ENCODE results near the gene DIS3L2. TPM values are rescaled to one million over a fixed set of nuclear protein-coding genes. Genes with fewer than 3 reads are reported as not detected.
"Not testable (repeated sequence)": the region's sequence is repeated elsewhere in the genome, so short reads cannot be mapped to it uniquely, and the experiment has no call there.

Gene DIS3L2
- polyA plus RNA-seq, 4 donors: 31.2 to 37.7 (median 34.6) TPM

DNA sequence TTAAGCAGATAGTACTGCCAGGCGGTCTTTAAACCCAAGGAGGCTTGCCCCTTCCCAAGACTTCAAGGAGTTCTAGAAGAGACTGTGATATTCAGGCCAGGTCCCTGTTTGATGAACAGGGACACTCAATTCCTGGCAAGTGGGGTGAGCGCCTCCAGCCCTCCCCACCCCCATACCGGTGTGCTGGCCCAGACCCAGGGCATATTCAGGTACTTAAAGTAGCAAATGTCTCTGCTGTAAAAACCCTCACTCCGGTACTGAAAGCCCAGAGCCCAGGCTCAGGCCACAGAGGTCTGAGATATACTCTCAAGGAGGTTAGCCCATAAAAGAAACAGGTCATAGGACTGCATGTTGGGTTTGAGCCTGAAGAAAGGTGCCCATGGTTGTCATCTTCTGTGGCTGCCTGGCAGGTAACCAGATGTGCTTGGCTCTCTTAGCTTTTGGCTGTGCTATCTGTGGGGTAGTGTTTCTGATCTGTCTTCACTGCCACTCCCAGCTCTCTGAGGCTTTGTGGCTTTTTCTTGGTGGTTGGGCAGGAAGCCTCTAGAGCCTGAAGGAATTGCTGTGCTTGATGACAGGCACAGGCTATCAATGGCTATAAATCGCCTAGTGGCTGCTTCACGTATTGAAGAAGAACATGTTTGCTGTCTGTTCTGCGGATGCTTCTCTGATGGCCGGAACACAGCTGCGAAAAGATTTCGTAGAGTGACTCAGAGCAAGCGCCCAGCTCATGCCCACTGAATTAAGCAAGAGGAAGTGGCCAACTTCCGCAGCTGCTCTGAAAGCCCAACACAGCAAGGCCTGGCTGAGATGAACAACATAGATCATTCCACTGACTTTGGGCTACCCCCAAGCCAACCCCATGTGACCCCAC, 353.8 kb downstream of the DIS3L2 start:
- no peak for DNase-seq (ENCODE audit: low read depth in 4 of 4, low spot score in 3 of 4)

DNA sequence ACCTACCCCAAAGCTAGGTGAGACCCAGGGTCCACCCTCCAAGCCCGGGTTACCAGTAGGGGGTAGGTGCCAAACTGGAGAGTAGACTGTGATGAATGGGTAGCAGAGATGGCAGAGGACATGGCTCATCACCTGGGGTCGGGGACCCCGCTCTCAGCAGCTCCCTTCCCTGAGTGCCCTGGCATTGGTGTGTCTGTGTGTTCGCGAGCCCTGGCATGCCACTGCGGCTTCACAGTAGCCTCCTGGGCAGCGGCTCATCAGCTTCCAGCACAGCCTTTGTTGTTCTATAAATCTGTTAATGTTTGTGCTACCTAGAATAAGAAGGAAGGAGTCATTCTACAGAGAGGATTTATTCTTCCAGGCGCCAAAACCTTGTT, 354.4 kb downstream of the DIS3L2 start:
- DNase-seq (ENCODE audit: low read depth in 4 of 4, low spot score in 3 of 4): no peak

DNA sequence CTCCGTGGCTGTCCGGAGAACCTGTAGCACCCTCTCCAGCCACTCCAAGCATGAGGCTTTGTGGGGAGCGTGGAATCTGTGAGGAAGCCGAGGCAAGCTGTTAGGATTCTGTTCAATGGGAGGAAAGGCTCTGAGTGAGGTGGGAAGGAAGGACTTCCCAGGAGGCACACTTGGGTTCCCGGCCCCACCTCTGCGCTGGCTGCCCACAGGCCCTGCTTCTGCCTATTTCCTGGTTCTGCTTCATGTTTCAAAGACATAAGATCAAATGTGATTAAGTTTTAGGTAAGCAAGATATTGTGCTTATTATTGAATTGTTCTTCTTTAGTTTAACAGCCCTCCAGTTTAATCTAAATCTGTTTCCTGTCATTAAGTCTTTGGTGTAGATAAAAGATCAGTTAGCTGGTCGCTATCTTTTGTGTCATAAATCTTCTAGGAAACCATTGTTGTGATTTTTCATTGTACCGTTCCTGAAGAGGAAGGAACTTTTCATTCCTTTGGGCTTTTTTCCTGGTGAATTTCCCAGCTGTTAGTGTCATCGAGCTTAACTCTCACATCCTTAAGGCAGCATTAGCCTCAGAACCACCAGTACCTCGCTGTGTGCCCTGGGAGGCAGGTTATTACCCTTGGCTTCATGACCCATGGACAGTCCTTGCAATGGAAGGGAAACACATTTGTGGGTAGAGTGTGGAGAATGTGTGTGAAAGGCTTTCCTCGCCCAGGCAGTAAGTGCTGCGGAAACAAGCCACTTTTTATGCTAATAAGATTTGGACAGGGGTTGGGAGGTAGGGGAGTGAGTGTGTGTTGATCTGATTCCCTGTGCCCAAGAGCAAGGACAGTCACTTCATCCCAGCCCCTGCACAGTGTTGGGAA, 355.2 kb downstream of the DIS3L2 start:
- no peak for DNase-seq (ENCODE audit: low read depth in 4 of 4, low spot score in 3 of 4)

DNA sequence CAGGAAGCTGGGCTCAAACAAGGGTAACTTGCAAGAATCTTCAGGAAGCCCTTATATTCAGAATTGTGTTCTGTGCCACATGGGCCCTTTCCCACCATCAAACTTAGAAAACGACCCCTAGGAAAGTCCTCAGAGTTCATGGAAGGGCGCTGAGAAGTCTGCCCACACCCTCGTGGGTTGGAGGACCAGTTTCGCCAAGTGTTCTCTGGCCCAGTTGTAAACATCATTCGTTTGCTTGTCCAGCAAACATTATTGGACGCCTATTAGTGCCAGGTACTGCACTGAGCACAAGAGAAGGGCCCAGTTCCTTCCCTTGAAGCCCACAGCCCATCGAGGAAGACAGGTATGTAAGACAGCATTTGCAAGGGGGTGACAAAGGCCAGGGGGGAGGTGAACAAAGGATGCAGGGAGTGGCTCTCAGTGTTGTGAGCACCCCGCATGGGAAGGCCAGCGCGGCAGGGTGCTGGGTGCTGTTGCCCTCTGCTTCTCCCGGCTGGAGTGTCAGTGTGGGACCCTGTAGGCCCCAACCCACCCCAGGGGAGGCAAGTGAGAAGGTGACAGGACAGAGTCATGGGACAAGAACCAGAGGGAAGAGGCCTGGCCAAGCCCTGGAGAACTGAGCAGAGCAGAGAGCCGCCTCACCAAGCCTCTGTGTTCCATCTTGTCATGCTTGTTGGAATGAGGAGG, 356.8 kb downstream of the DIS3L2 start:
- no peak for DNase-seq (ENCODE audit: low read depth in 4 of 4, low spot score in 3 of 4)

DNA sequence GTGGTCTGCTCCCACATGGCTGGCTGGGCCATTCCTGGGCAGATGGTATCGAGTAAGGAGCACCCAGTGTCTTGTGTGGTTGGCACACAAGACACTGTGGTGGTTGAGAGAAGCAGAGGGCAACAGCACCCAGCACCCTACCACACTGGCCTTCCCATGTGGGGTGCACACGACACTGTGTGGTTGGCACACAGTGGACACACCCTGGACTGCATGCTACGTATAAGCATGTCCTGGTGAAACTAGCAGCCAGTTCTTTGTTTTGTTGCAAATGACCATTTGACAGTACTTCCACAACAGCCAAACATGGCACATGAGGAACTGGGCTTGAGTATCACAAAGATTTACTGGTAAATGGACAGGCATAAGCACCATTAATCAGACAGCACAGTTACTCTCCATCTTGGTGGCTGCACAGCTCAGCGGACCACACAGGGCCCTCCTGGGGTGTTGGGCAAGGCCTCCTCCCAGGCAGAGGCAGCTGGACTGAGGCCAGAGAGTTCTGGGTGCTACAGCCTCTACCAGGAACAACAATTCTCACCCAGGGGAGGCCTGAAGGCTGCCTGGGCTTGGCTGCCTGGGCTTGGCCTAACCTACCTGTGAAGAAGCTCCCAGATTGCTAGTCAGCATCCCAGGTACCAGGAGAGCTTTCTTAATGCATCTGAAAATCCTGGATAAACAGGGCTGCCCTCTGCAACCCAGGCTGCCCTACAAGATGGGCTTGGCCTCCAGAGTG, 357.7 kb downstream of the DIS3L2 start:
- no peak for DNase-seq (ENCODE audit: low read depth in 4 of 4, low spot score in 3 of 4)

DNA sequence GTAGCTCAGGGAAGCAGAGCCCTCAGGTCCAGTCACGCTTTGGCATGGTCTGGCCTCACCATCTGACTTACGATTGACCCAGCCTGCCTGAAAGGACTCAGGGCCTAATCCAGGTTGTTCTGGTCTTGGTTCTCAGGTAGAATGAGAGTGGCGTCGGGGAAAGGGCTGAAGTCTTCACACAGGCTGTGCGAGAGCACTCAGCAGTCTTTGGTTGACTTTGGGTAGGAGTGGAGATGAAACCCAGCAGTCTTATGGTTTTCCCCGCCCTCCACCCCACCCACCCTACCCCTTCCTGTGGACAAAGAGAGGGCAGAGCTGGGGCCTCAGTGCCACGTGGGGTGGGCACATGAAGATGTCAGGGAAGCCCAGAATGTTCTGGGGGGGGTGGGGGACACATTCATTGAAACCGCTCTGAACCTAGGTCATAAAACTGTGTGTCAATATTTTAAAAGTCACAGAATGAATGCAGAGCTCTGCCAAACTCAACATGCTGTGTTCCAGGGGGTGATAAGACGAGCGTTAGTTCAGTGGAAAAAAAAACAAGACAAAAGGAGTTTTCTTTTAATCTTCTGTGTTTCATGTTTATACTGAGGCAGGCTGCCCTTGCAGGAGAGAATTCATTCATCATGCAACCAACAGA, 358.4 kb downstream of the DIS3L2 start:
- DNase-seq (ENCODE audit: low read depth in 4 of 4, low spot score in 3 of 4): no peak

DNA sequence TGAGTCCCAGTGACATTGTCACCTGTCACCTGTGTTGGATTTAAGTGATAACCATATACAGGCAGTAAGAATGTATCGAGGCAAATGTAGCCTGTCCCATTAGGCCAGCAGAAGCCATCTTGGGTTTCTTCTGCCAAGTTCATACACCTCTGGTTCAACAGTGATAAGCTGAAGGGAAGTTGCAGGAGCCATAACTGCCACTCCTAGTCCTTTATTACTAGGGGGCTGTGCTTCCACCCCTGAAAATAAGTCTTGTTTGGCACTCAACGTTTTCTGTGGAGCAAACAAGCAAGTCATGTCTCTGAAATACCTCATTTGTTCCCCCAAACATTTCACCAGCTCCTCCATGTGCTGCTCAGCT, 358.9 kb downstream of the DIS3L2 start:
- DNase-seq (ENCODE audit: low read depth in 4 of 4, low spot score in 3 of 4): no peak

DNA sequence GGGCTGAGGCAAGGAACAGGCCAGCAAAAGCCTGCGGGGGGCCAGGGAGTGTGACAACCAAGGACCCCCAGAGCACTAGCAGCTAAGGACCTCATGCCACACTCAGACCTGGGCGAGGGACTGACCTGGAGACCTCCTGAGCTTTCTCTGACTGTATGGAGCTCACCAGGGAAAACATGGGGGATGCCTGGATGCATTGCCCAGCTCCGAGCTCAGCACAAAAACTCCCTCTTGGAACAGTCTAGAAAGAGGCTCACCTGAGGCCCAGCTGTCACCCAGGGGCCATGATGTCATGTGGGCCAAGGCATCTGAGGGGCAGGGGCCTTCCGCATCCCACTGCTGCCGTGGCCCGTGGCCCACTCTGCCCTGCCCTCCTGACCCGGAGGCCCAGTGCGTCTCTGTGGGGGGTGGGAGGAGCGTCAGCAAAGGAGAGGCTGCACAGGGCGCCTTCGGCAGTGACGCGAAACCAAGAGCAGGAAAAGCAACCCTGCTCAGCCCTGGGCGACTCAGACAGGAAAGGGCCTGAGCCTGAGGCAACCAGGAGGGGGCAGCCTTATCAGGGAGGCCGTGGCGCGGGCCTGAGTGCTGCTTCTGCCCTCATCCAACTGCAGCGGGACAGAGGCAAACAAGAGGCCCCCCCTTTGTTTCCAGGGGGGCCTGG, 359.8 kb downstream of the DIS3L2 start:
- no peak for DNase-seq (ENCODE audit: low read depth in 4 of 4, low spot score in 3 of 4)

DNA sequence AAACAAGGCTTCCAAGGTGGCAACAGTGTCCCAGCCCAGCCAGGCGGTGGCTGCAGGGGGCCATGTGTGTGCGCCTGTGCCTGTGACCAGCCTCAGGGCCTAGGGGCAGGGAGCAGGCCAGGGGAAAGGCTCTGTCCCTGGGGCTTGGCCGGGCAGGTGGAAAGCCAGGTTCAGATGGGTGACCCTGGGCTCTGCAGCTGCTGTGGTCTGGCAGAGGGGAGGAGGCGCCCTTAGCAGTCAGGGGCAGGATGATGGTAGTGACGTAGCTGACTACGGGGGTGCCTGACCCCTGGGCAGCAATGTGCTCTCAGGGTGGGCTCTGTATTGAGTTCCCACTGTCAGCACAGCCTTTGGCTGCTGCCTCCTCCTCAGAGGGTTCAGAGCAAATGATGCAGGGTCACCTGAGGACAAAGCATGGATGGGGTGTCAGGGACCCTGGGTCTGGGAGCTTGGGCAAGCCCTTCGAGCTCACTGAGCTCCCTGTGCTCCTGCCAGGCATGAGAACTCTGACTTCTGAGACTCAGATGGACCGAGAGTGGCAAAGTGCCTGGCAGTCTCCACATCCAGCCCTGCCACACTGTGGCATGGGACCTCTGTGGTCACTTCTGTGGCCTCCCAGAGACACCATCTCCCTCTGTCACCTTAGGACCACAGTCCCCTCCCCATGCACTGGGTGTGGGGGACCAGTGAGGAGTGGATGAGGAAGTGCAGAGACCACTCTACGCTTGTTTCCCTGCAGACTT, 360.5 kb downstream of the DIS3L2 start:
- DNase-seq (ENCODE audit: low read depth in 4 of 4, low spot score in 3 of 4): no peak

DNA sequence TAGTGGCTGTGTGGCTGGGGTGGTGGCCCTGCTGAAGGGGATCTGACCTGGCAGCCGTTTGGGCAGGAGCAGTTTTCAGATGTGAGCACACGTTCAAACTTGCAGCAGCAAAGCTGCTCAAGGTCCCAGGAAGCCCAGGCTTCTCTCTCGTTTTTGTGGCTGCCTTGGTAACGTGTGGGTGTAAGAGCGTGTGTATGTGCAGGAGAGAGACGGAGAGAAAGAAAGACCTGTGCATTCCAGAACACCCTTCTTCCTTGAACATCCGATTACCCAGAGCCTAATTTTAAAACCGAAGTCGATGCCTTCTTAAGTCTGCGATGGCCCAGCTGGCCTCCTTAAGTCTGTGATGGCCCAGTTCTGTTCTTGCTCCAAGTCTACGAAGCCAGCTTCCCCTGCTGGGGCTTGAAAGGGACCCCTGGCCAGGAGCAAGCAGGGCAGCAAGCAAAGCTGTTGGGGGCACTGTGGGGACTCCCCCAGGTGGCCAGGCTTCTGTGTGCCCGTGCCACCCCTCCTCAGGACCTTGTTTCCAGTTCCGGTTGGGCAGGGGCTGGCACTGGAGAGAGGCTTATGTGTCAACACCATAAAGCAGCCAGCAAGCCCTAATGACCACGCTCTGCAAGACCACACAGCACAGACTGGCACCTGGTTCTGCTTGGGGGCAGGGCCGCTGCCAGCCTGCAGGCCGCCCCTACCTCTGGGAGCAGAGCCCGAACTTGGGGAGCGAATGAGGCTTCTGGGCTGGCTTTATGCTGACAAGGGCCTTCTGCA, 361.2 kb downstream of the DIS3L2 start:
- no peak for DNase-seq (ENCODE audit: low read depth in 4 of 4, low spot score in 3 of 4)

DNA sequence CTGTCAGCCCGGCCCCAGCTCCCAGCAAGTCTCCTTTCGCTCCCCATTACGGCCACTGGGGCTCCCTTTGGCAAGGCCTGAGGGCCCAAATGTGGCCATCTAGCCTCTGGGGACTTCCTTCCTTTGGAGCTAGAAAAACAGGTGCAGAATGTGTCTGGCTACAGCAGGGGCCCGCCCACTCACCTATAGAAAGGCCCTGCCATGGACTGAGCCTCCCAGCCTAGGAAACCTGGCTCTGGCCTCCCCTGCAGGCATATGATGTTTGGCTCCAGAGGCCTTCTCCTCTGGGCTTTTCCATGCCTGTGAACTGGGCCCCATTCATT, 361.8 kb downstream of the DIS3L2 start:
- DNase-seq (ENCODE audit: low read depth in 4 of 4, low spot score in 3 of 4): no peak

DNA sequence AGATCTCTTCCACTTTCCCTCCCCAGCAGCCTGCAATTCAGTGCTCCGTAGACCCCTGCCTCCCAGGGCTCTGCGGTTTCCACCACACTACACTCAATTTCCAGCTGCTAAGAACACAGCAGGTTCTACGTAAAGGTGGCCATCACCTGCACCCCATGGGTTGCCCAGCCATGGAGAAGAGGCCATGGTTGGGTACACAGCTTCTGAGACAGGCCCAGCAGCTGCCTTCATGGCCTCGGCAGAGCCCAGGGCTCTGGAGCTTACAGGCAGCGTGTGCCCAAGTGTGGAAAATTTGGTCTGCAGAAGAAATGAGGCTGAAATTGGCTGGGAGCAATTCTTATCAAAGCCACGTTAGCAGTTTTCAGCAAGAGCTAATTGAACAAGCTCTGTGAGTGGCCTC, 362.5 kb downstream of the DIS3L2 start:
- DNase-seq (ENCODE audit: low read depth in 4 of 4, low spot score in 3 of 4): not testable (repeated sequence)

DNA sequence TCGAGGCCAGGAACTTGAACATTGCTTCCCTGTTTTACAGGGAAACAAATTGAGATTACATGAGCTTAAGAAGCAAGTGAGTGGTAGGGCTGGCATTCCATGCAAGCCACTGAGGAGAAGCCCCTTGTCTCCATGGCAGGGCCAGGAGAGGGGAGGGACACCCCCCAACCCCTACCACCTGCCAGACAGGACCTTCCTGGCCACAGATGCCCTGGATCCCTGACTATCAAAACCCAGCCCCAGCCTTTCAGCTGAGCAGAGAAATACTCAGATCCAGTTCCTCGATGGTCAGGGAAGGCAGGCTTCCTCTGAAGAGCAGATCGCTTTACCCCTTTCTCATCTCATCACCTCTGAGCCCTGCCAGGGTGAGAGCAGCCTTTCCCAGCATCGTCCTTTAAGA, 363.3 kb downstream of the DIS3L2 start:
- no peak for DNase-seq (ENCODE audit: low read depth in 4 of 4, low spot score in 3 of 4)

DNA sequence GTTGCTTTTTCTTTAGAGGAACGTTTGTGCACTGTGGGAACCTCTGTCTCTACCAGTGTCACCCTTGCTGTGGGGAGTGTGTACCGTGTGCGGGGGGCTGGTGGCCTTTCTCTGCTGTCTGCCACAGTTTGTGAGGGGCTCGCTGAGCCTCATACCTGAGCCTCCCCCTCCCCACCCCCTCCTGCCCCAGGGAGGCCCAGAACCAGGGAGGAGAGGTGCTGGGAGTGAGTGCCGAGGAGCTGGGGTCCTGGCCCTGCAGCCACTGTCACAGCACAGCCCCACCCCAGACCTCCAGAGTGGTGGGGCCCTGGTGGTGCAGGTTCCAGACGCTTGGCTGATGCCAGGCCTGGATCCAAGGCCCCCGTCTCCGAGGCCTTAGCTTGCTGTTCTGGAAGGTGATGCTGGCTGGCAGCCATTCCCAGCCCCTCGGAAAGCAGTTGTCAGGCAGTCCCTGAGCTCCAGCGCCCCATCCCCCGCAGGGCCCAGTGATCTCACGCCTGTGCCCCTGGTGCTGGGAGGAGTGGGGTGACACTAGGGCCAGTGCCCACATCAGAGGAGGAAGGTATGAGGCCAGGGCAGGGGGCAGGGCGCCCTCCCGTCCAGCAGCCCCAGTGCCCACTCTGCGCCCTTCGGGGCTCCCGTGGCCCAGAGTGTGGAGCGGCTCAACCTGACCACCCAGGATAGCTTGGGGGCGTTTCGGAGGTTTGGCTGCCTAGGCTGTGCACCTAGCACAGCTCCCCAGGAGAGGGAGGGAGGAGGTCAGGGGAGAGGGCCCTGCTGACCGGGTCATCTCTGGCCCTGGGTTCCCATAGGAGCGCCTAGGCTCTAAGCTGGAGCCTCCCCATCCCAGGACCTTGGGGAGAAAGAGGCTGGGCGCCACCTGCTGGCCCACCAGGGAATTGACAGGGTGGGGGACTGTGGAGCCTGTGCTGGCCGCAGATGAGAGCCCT, 364.1 kb downstream of the DIS3L2 start:
- DNase-seq (ENCODE audit: low read depth in 4 of 4, low spot score in 3 of 4): no peak

DNA sequence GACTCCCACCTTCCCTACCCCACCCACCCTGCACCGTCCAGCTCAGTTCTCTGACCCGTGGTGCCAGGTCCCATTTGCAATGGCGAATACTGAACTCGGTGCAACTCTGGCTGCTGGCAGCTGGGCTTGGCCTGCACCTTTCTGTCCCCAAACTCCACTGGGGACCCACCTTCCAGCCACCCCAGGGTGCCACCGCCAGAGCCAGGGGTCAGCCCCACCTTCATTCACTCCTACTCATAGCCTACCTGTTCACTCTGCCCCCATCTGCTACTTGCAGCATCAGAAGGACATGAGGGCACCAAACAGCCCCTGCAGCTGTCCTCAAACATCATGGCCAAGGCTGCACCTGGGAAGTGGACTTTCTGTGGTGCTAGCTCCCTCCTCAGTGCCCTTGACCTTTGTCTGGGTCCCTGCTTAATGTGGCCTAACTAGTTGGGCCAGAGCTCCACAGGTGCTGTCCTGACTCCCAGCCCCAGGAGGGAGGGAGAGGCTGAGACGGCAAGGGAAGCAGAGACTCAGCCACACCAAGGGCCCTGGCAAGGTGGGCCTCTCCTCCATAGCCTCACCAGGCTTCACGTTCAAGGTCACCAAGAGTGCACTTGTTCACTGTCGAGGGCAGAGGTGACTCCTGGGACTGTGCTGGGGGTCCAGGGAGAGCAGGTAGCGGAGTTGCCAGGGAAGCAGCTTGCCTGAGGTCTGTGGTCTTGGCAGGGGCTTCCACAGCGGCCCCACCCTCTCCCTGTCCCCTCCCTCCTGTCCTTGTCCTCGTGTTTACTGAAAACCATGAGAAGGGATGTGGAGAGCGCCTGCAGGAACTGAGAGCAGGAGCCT, 365.0 kb downstream of the DIS3L2 start:
- not testable (repeated sequence) for DNase-seq (ENCODE audit: low read depth in 4 of 4, low spot score in 3 of 4)
